ENCODE data around the gene GIMAP8. TPM values are rescaled to one million over a fixed set of nuclear protein-coding genes. Genes with fewer than 3 reads are reported as not detected.

GIMAP8 gene
- total RNA-seq, 4 donors from 2014 or later, result 7.5 to 34.5 (median 20.0) TPM

GRCh38 chr7:150513758-150514157 lies 63.3 kb downstream of the GIMAP8 start:
- WGBS, 2 donors, result 94 to 96% methylated on average over 15 to 17 of the region's 17 CpGs
- no peak for DNase-seq
- Histone ChIP-seq H3K36me3 (no peaks in the 10 kb centered on the region), H3K4me3 (replicated peaks in 1 of 3) (no peak overlapping the region), H3K27ac (peak overlapping the region in 2 of 3 donors; percentile 39 to 65), H3K9me3 (no peaks in the 10 kb centered on the region), H3K4me1 (peaks cover 0 to 6% of the 10 kb centered on the region in 2 donors), H3K27me3 (no peaks in the 10 kb centered on the region)
- no peak for TF ChIP-seq CTCF (IDR thresholded peaks at IDR 0.05)
- TF ChIP-seq POLR2A (IDR thresholded peaks at IDR 0.05), result no peak
- intact Hi-C loops (cut with DNase I), result no loop called here

- 10 to 15% methylated on average over 3 of the region's 3 CpGs for WGBS, 2 donors
Measured at GRCh38 chr7:150514748-150515222, 64.4 kb downstream of the GIMAP8 start, which contains the start of gene GIMAP7. GIMAP7 (plus strand) TSS chr7:150514872; CDS start chr7:150519975, 5,103 bp downstream.

GRCh38 chr7:150515248-150516147 lies 65.1 kb downstream of the GIMAP8 start:
- no peak for TF ChIP-seq POLR2A (IDR thresholded peaks at IDR 0.05)
- WGBS, 2 donors, result 70 to 75% methylated on average over 11 of the region's 11 CpGs
- H3K4me3 ChIP-seq (replicated peaks in 1 of 3), result peak overlapping the region in 1 of 3 donors; percentile 25
- peak overlapping the region; percentile 39 to 68 (median 65) for H3K27ac ChIP-seq
- peaks cover 0 to 6% of the 10 kb centered on the region in 2 donors for H3K4me1 ChIP-seq
- H3K36me3 ChIP-seq, result no peaks in the 10 kb centered on the region
- H3K9me3 ChIP-seq, result no peaks in the 10 kb centered on the region
- no peaks in the 10 kb centered on the region for H3K27me3 ChIP-seq
- intact Hi-C loops (cut with DNase I), result no loop called here
- no peak for DNase-seq

More at GRCh38 chr7:150514748-150515222, 64.4 kb downstream of the GIMAP8 start, which contains the start of gene GIMAP7:
- Histone ChIP-seq H3K4me3 (replicated peaks in 1 of 3) (peak within 1 kb of the TSS in 1 of 3 donors; percentile 25), H3K4me1 (peaks cover 0 to 6% of the 10 kb centered on the region in 2 donors), H3K9me3 (no peaks in the 10 kb centered on the region), H3K27me3 (no peaks in the 10 kb centered on the region), H3K36me3 (no peaks in the 10 kb centered on the region), H3K27ac (peak within 1 kb of the TSS; percentile 39 to 68 (median 65))
- intact Hi-C loops (cut with DNase I), result no loop called here
- peak in 1 of 2 donors; percentile 41 for TF ChIP-seq POLR2A (IDR thresholded peaks at IDR 0.05)
- TF ChIP-seq CTCF (IDR thresholded peaks at IDR 0.05), result no peak
- DNase-seq, result peak; percentile 5 to 22

GRCh38 chr7:150516956-150517745 lies 66.7 kb downstream of the GIMAP8 start:
- Histone ChIP-seq H3K4me3 (replicated peaks in 1 of 3) (peak overlapping the region in 1 of 3 donors; percentile 8), H3K36me3 (no peaks in the 10 kb centered on the region), H3K4me1 (peaks cover 0 to 6% of the 10 kb centered on the region in 2 donors), H3K27ac (peak overlapping the region in 2 of 3 donors; percentile 65 to 68), H3K9me3 (no peaks in the 10 kb centered on the region), H3K27me3 (no peaks in the 10 kb centered on the region)
- 78 to 82% methylated on average over 1 of the region's 1 CpG for WGBS, 2 donors
- intact Hi-C loops (cut with DNase I), result no loop called here
- no peak for DNase-seq
- TF ChIP-seq CTCF (IDR thresholded peaks at IDR 0.05), result no peak

- 75 to 76% methylated on average over 2 of the region's 2 CpGs for WGBS, 2 donors
- Histone ChIP-seq H3K4me3 (replicated peaks in 1 of 3) (no peak overlapping the region), H3K9me3 (no peaks in the 10 kb centered on the region), H3K4me1 (peaks cover 0 to 6% of the 10 kb centered on the region in 2 donors), H3K27ac (peak overlapping the region in 2 of 3 donors; percentile 52 to 65), H3K27me3 (no peaks in the 10 kb centered on the region), H3K36me3 (no peaks in the 10 kb centered on the region)
- intact Hi-C loops (cut with DNase I), result no loop called here
- no peak for TF ChIP-seq CTCF (IDR thresholded peaks at IDR 0.05)
- DNase-seq, result no peak
Measured at GRCh38 chr7:150519310-150519709, 68.9 kb downstream of the GIMAP8 start.
